Activated effector memory CD4-positive, alpha-beta T cell treated with Interleukin-2 at 50 U/mL for 16 hours (primary cell): ENCODE data around the gene RCAN2.

Source experiments
- DNase-seq: peaks from one replicate; pipeline ENCODE4 v3.0.0-alpha.2; 2020

The RCAN2 gene

DNA sequence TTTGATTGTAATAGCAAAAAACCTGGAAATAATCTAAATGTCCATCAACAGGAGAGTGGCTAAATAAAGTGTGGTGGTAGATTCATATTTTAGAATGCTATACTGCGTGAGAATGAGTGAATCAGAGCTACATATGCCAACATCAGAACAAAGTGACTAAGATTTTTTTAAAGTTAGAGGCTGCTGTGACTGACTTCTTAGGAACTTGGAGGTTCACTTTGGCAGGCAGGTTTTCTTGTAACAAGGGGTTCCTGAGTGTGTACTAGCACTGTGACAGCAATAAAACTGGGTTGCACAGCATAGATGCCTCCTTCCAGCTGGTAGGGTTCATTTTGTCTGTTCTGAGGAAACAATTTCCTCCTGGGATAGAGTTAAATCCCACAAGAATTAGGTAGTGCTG is 245.2 kb downstream of the RCAN2 start:
- no peak for DNase-seq

DNA sequence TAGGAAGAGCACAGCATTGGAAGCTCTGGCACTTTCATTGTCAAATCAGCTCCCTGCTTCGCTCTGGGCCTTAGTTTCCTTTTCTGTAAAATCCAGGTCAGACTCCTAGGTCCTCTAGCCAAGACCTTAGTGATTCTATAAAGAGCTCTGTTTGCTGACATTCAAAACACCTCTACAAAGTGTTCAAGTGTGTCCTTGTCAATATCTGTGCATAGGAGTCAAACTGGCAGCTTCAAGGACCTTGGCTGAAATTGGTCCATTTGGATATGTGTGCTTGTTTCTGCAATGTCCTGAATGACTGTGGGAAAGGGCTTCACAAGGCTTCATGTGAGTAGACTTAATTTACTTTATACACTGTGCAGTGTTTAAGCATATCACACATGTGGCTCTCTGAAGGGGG is 246.6 kb downstream of the RCAN2 start:
- no peak for DNase-seq

DNA sequence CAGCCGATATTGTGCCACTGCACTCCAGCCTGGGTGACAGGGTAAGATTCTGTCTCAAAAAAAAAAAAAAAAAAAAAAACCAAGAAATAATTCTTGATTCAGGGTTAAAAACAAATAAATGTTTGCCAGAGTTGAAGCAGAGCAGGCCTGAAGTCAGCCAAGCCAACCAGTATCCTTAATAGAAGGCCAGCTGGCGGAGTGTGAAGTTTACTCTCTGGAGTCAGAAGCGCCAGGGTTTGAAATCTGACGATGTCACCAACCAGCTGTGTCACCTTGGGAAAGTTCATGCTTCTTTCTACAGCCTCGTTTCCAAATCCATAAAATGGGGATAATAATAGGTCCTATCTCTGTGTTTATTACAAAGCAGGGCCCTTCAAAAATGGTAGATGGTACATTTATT is 247.5 kb downstream of the RCAN2 start:
- DNase-seq = no peak

DNA sequence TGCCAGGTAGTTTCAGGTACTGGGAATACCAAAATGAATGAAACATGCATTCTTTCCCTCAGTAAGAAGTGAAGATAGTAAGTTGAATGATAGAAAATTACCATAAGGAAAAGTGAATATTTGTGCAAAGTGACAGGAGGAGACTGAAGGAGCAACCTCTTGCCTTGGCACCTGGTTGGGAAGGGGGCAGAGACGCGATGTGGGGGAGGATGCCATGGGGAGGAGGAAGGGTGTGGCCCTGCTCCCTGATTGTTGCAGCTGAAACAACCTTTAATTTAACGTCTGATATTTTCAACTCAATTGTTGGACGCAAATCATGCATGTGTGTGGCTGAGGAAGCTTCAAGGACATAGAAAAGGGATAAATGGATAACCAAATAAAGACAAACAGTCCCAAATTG is 248.3 kb downstream of the RCAN2 start:
- DNase-seq = no peak

DNA sequence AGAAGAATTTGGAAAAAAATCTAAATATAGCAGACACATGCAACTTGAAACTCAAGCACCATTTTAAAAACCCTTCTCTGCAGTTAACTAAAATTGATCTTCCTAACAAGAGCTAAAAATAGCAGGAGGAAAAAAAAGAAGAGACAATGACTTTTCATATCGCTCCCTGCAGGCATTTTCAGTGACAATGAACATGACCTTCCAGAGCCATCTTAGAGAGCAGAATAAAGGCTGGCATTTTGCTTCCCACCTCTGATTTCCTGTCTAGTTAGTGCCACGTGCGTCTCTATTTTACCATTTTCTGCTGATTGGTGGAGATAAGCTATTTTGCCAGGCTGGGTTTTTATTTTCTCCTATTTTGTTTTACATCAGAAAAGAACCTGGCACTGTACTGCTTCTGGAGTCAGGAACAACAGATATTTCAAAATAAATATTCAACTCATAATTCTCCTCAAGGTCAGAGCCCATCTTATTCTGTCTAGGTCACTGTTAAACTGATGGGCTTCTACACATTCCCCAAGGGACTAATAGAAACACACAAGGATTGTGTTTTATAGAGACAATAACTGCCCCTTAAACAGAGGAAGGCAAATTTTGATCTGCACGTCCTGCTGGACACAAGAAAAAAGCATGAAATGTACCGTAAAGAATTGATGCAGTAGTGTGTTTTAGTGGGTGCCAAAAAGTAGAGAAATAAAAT is 250.2 kb downstream of the RCAN2 start:
- DNase-seq = no peak

DNA sequence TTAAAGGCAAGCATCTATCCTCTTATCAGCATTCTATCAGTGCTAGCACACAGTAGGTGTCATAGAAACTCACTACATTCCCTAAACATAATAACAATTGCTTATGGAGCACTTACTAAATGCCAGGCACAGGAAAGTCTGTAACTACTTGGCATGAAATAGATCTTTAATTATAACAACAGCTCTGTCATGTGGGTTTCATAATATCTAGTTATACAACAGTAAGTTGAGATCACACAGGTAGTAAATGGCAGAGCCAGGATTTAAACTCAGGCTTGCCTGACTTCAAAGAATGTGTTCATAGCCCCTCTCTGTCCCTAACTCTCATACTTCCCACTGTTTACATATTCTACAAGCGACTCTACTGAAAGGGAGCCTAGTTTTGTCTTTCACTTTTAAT is 254.5 kb downstream of the RCAN2 start:
- no peak for DNase-seq

DNA sequence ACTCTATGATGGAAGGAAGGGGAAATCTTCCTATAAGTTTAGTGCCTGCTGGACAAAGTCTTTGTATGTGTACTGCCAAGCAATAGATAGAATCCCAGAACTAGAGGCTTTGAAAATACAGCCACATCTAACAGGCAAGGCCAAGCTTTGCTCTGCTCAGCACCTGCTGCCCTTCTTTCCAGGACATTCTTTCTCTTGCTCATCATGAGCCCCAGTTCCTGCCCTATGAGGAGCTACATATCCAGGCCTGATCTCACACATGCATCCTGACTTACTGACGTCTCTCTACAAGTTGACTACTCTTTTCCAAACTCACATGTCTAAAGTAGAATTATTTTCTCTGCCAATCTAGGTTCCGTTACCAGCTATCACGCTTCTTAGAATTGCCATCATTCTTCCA is 256.0 kb downstream of the RCAN2 start:
- no peak for DNase-seq

DNA sequence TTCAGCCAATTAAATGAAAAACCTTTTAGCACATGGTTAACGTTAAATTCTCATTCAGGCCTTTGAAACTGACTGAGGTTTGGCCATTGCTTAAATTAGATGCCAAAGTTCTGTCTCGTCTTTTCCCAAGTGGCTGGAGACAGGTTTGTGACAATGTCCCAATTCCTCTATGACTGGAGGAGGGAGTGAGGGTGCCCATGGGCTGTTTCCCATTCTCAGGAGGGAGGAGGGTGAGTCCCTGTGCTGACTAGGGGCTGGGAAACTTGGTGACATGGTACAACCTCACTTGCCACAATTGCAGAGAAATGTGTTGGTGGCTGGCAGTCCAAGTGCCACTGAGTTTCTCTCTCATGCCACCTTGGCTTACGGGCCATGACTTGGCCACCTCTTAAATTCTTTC is 256.5 kb downstream of the RCAN2 start:
- DNase-seq = no peak

DNA sequence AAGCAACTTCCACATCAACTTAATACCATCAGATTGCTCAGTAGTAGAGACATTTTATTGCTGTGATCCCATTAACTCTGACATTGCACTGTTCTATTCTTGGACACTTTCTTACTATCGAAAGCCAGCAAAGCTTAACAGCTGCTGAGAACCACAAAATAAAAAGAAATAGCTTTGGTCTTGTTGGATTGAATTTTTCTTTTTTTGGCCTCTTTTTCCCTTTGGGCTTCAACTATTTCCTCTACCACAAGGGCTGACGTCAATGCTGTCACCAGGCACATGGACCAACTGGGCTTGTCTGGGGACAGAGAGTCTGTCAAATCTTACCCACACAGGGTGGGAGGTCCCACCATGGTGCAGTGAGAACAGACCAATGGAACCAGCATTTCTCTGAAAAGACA is 257.1 kb downstream of the RCAN2 start:
- DNase-seq = no peak

DNA sequence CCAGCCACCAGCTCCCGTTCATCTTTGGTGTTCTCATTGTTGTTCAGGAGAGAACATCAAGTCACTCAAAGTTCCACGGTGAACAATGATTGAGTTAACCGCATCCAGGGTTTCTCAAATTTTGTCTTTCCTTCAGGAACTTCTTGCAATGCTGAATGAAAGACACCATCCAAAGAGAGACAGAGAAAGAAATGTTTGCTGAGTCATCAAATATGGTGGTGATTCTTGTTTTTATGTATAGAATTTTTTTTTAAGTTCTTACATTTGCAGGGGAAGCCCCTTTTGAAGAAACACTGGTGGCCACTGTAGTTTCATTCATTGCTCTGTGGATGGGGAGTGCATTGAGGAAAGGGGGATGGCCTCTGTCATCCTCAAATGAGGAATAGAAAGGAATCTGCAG is 258.1 kb downstream of the RCAN2 start:
- DNase-seq = no peak

DNA sequence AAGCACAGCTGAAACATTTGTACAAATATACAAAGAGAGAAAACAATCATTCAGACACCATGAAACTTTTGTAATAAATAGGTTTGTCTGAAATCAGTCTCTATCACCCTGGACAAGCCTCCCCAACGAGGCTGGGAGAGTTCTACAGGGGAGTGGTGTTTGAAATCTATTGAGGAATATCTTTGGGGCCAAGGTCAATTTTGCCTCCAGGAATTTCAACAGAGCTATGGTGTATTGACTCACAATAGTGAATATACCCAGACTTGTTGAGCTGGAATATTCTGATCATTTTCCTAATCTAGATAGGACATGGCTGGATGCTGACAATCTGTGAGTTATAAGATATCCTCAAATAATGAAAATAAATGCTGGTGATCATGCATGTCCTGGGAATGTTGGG is 269.0 kb downstream of the RCAN2 start:
- DNase-seq = no peak

DNA sequence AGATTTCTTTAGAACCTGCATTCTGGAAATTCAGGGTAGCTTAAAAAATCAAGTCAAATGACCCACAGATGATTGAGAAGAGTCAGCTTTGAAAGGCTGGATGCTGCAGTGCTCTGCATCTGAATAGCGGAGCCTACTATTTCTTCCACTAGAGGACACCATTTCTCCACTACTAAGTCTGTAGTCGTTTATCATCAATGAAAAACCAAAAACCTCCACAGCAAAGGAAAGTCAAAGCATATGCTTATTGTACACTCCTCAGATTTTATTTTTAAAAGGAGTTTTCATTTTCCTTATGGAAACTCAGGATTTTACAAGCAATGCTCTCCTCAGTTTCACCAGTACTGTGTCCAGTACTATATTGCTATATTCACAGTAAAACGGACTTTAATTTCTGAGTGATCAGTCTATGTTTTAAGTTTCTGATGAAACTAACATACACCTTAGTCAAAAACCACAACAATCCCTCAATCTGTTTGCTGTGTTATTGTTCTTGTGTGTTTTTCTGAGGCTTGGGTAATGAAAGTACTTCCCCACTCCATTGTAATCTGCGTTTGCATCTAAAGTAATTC is 269.9 kb downstream of the RCAN2 start:
- DNase-seq = no peak

DNA sequence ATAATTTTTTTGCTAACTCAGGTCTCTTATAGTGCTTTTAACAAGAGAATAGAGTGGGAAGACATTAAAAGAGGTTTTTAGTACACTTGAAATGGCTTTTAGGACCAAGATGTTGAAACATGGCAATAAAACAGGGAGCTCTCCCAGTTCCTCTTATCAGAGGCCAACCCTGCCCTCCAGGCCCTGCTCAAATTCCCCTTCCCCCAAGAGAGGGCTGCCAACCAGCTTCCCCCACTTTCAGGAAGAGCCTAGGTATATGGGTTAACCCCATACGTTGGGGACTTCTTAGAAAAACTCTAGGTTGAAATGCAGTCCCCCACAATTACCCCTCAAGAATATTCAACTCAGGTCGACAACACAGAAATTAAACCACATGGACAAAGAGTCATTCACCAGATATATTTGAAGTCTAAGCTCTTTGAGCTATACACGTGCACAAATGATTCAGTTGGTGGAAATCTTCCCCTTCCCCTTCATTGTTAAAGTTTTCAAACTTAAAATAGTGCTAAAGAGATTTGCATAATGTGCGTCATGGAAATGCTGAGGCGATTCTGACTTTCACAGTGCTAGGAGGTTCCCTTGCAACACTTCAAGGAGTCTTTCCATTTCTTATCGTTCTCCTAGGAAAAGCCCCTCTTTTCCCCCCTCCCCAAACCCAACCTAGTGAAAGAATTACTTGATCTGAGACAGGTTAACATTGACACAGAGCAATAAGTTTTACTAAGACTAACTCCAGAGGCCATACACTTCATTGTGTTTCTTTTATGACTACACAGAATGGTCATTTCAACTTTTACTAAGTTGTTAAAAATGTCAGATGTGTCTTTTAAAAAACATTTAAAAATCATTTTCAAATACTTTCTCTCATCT is 270.7 kb downstream of the RCAN2 start:
- DNase-seq = no peak

DNA sequence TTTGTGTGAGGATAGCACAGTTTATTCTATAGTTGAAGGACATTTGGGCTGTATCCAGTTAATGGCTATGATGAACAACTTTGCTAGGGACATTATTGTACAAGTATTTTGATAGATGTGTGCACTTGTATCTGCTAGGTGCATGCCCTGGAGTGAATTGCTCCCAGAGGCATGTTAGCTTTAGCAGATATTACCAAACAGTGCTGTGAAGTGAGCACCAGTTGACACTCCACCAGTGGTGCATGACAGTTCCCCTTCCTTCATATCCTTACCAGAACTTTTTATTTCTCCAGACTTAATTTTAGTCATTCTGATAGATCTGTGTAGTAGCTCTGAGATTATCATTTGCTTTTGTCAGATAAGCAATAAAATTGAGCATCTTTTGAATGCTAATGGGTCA is 271.6 kb downstream of the RCAN2 start:
- DNase-seq = no peak

DNA sequence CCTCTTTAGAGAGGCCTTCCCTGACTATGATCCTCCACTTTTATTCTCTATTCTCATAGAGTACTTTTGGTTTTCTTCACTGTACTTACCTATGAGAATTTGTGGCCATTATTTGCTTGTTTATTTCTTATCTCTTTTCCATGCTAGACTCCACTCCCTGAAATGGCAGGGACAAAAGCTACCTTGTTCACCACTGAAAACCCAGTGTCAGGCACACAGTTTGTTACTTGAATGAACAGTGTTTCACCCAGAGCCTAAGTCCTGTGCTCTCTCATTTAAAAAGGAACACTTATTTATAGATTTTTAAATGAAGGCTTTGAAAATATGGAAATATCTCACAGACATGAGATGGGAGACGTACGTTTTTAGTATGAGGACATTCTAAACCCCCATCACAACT is 272.8 kb downstream of the RCAN2 start:
- DNase-seq = no peak

DNA sequence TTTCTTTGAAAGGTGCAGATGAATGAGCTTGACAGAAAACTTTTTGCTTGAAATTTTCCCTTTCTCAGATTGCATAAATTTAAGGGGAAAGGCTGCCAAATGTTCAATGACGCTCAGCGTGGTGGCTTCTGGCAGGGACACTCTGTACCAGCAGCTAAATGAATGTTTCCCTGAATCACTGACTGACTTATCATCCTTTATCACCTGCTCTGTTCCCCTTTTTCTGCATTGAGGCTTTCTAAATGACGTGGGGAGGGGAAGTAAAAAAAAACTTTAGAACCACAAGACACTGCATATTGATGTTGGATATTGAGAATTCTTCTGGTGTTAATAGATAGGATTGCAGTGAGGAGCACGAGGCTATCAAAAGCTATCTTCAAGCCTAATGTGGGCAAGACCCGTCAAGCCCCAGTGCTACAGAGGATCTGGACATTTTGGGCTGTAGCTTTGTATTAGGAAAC is 273.5 kb downstream of the RCAN2 start:
- no peak for DNase-seq

DNA sequence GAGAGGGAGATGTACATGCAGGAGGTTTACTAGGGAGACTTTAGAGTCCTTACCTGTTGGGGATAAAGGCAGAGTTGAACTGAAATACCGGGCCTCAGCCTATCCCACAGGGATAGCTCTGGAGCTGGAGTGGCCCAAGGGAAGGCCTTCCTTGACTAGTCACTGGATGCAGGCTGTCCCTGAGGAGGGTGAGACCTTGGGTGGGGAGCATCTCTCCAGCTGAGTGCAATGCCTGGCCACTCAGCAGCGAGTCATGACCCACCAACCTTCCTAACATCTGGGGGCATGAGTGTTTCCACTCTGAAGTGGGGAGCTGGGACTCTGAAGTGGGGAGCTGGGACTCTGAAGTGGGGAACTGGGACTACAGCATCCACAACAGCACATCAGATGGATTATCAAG is 274.4 kb downstream of the RCAN2 start:
- no peak for DNase-seq

DNA sequence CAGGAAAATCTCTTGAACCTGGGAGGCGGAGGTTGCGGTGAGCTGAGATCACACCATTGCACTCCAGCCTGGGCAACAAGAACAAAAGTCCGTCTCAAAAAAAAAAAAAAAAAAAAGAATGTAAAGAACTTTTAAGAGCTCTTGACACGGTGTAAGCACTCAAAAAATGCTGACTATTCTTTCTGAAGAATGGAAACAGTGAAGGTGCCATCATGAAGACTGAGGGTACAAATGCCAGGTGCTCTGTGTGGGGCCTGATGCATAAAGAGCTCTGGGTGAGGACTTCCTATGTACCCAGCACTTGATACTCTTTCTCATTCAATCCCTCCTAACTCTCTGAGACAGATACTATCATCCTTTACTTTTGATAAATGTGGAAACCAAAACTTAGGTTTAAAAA is 275.5 kb downstream of the RCAN2 start:
- no peak for DNase-seq

DNA sequence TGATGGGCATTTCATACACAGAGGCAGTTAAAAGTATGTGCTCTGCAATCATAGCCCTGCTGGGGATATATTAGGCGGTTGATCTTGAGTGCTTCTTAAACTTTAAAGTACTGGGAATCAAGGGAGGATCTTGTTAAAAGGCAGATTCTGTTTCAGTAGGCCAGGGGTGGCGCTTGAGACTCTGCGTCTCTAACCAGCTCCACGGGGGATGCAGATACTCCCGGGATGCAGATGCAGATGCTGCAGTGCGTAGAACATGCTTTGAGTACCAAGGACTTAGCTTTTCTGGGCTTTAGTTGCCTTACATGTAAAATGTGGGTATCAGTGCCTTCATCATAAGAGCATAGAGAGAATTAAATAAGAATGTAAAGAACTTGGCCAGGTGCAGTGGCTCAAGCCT is 276.0 kb downstream of the RCAN2 start:
- no peak for DNase-seq

DNA sequence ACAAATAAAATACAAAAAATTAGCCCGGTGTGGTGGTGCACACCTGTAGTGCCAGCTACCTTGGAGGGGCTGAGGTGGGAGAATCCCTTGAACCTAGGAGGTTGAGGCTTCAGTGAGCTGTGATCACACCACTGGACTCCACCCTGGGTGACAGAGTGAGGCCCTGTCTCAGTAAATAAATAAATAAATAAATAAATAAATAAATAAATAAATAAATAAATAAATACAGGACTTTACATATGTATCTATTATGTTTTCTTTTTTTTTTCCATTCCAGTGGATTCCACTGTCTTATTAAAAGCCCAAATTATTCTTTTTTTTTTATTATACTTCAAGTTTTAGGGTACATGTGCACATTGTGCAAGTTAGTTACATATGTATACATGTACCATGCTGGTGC is 279.3 kb downstream of the RCAN2 start:
- no peak for DNase-seq

DNA sequence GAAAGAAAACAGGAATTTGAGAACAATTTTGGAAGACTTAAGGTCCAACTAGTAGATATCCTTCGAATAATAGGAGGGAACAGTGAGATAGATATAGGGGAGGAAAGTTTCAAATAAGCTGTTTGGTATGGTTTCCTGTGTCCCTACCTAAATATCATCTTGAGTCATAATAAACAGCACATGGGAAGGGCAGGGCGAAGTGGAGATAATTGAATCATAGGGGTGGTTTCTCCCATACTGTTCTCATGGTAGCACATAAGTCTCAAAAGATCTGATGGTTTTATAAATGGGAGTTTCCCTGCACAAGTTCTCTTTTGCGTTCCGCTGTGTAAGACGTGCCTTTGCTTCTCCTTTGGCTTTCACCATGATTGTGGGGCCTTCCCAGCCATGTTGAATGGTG is 281.0 kb downstream of the RCAN2 start:
- no peak for DNase-seq

DNA sequence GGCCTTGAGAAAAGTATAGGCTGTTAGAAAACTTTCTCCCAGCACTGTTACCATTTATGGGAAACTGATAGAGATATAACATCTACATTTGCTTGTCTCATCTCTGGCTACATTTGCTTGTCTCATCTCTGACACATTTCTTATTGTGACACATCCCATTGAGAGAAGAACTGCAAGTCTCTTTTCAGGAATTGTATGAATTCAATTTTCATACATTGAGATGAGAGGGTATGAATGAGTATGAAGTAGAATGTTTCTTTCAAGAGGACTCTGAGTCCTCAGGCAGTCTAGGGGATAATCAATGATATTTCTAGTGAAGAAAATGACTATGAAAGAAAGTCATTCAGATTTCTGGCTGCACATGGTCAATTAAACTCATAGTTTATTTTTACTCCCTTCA is 282.9 kb downstream of the RCAN2 start:
- DNase-seq = no peak

DNA sequence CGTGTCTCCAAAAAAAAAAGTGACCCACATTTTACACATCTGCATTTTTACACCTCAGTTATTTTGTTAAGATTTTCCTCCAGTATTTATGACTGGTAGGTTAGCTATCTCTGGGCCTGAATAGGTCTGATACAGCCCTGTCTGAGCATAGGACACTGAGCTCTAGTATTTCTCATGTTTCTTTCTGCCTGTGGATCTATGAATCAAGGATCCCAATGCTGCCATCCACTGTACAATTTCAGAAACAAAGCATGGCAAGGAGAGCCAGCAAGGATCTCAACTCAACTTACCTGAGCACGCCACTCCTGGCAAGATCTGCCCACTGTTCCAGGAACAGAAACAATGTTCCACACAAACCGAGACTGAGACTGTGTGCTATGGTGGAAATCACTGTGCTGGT is 284.1 kb downstream of the RCAN2 start:
- DNase-seq = no peak
